Measurements from ENCODE around the gene NFE2L1.

NFE2L1 gene

DNA sequence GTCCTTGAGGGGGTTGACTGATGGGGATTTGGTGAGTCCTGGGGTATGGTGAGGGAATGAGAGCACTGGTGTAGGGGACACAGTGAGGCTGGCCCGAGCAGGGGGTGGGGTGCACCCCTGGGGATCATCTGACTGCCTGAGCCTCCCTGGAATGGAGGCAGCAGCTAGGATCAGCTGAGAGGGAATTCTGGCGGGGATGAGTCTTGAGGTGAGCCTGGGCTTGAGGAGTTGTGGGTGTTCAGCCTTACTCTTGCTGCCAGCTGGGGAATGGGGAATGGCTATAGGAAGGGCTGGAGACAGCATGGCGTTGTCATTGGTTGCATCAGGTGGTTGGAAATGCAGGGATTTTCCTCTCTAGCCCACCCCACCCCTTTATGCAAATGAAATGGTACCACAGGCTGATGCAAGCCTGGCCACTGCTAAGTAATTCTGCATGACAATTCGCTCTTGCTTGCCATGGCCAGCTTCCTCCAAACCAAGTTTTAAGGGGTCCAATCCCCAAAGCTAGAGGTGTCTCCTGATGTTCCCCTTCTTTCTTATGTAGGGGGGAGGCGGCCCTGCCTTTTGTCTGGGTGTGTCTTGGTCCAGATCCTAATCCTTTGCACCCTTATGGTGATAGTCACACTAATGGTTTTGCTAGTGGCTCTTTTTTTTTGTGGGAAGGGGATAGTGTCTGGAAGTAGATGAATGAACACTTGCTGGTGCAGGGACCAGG is 7.5 kb downstream of the NFE2L1 start:
- TF ChIP-seq, protein P1, sequence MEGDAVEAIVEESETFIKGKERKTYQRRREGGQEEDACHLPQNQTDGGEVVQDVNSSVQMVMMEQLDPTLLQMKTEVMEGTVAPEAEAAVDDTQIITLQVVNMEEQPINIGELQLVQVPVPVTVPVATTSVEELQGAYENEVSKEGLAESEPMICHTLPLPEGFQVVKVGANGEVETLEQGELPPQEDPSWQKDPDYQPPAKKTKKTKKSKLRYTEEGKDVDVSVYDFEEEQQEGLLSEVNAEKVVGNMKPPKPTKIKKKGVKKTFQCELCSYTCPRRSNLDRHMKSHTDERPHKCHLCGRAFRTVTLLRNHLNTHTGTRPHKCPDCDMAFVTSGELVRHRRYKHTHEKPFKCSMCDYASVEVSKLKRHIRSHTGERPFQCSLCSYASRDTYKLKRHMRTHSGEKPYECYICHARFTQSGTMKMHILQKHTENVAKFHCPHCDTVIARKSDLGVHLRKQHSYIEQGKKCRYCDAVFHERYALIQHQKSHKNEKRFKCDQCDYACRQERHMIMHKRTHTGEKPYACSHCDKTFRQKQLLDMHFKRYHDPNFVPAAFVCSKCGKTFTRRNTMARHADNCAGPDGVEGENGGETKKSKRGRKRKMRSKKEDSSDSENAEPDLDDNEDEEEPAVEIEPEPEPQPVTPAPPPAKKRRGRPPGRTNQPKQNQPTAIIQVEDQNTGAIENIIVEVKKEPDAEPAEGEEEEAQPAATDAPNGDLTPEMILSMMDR (conservative IDR thresholded peaks at IDR 0.05; ENCODE audit: low read length), result no peak
- H3K4me3 ChIP-seq (ENCODE audit: low read length), result peak overlapping the region; percentile 60
- peak; percentile 97 for DNase-seq (ENCODE audit: low read depth)

DNA sequence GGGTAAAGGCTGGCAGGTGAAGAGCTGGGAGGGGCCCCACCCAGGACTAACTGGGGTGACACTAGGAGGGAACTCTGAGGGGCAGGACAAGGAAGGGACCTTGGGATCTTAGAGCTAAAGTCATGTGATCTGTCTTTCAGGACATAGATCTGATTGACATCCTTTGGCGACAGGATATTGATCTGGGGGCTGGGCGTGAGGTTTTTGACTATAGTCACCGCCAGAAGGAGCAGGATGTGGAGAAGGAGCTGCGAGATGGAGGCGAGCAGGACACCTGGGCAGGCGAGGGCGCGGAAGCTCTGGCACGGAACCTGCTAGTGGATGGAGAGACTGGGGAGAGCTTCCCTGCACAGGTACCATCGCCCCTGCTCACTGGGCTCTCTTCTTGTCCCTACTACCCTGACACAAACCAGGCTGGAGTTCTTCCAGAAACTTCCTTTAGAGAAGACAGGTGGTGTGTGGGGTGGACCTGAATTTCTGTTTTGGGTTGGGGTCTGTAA is 8.1 kb downstream of the NFE2L1 start:
- H3K4me3 ChIP-seq (ENCODE audit: low read length), result peak overlapping the region; percentile 60

DNA sequence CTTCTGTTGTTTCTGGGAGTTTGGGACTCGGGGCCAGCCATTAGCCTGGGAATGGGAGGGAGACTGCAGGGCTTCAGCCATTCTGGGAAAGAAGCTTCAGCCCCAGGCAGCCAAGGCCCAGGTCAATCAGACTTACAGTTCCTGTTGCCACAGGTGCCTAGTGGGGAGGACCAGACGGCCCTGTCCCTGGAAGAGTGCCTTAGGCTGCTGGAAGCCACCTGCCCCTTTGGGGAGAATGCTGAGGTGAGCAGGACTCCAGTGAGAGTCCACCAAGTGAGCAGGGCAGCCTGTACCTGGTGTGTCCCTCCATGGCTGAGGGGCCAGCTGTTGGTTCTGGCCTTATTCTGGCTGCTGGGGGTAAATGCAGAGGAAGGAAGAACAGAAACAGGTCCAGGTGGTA is 8.7 kb downstream of the NFE2L1 start:
- TF ChIP-seq, protein P1 (conservative IDR thresholded peaks at IDR 0.05; ENCODE audit: low read length), result no peak
- DNase-seq (ENCODE audit: low read depth), result no peak
- H3K4me3 ChIP-seq (ENCODE audit: low read length), result no peak overlapping the region

More for the DNA sequence above, 8.1 kb downstream of the NFE2L1 start:
- TF ChIP-seq, protein P1 (conservative IDR thresholded peaks at IDR 0.05; ENCODE audit: low read length), result no peak
- DNase-seq (ENCODE audit: low read depth), result no peak

DNA sequence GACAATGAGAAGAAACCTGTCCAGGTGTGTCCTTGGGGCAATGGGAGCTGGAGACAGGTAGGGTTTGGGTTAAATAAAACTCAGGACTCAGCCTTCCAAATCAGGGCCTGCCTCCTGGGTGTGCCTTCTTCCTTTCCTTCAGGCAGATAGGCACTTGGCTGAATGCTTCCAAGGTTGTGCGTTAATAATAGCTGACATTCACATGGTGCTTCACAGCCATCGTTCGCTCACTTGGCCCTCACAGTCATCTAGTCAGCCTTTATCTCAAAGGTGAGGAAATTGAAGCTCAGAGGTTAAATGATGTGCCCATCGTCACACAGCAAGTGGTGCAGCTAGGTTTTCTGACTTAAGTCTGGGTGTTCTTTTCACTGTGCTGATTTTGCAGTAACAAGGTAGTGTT is 9.5 kb downstream of the NFE2L1 start:
- DNase-seq (ENCODE audit: low read depth), result no peak
- TF ChIP-seq, protein P1 (conservative IDR thresholded peaks at IDR 0.05; ENCODE audit: low read length), result no peak
- H3K4me3 ChIP-seq (ENCODE audit: low read length), result no peak overlapping the region

DNA sequence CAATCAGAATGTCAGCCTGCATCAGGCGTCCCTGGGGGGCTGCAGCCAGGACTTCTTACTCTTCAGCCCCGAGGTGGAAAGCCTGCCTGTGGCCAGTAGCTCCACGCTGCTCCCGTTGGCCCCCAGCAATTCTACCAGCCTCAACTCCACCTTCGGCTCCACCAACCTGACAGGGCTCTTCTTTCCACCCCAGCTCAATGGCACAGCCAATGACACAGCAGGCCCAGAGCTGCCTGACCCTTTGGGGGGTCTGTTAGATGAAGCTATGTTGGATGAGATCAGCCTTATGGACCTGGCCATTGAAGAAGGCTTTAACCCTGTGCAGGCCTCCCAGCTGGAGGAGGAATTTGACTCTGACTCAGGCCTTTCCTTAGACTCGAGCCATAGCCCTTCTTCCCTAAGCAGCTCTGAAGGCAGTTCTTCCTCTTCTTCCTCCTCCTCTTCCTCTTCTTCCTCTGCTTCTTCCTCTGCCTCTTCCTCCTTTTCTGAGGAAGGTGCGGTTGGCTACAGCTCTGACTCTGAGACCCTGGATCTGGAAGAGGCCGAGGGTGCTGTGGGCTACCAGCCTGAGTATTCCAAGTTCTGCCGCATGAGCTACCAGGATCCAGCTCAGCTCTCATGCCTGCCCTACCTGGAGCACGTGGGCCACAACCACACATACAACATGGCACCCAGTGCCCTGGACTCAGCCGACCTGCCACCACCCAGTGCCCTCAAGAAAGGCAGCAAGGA is 10.4 kb downstream of the NFE2L1 start:
- TF ChIP-seq, protein P1 (conservative IDR thresholded peaks at IDR 0.05; ENCODE audit: low read length), result no peak
- no peak overlapping the region for H3K4me3 ChIP-seq (ENCODE audit: low read length)
- no peak for DNase-seq (ENCODE audit: low read depth)

DNA sequence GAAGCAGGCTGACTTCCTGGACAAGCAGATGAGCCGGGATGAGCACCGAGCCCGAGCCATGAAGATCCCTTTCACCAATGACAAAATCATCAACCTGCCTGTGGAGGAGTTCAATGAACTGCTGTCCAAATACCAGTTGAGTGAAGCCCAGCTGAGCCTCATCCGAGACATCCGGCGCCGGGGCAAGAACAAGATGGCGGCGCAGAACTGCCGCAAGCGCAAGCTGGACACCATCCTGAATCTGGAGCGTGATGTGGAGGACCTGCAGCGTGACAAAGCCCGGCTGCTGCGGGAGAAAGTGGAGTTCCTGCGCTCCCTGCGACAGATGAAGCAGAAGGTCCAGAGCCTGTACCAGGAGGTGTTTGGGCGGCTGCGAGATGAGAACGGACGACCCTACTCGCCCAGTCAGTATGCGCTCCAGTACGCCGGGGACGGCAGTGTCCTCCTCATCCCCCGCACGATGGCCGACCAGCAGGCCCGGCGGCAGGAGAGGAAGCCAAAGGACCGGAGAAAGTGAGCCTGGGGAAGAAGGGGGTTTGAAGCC is 11.0 kb downstream of the NFE2L1 start:
- H3K4me3 ChIP-seq (ENCODE audit: low read length), result no peak overlapping the region
- no peak for DNase-seq (ENCODE audit: low read depth)
- TF ChIP-seq, protein P1 (conservative IDR thresholded peaks at IDR 0.05; ENCODE audit: low read length), result no peak

All from AG10803 (cell line).